DOHH2 (cell line): ENCODE measurements around the gene EIF2D.

Experiments
- CTCF ChIP-seq: fragments of 200-600 bp; sonication (generic); IDR thresholded peaks from one replicate; pipeline ENCODE4 v1.5.1; 2014; ENCODE audit warnings: antibody characterized with exemption, mild to moderate bottlenecking, low read depth, low read length; ENCODE audit not compliant: poor library complexity, severe bottlenecking
- EZH2phosphoT487 ChIP-seq: fragments of 200-600 bp; sonication (generic); IDR thresholded peaks from 2 replicates; pipeline ENCODE4 v1.6.1; 2017; ENCODE audit warnings: borderline replicate concordance, mild to moderate bottlenecking, antibody characterized with exemption, low read length, moderate library complexity, mixed read lengths

GRCh38 chr1:206595581-206596318 is 16.5 kb downstream of the EIF2D start:
- TF ChIP-seq CTCF (no peak), EZH2phosphoT487 (no peak)
